Neural progenitor cell (in vitro differentiated cells): ENCODE results near the gene LTBP2. TPM values are rescaled to one million over a fixed set of nuclear protein-coding genes. Genes with fewer than 3 reads are reported as not detected.

Experiments used
- DNase-seq: peaks from one replicate; pipeline ENCODE4 v3.0.0-alpha.2; 2016; ENCODE audit warnings: low spot score
- H2AFZ ChIP-seq: fragments of 200-600 bp; sonication (generic); replicated peaks from 2 replicates; pipeline ENCODE4 v1.6.1; 2016; ENCODE audit warnings: antibody characterized with exemption
- H3F3A ChIP-seq: fragments of 200-600 bp; sonication (generic); 2 replicates; pipeline ENCODE4 v1.6.1; 2016; ENCODE audit warnings: antibody characterized with exemption, low read depth
- H3K27ac ChIP-seq: fragments of 200-600 bp; sonication (generic); 2 replicates; pipeline ENCODE4 v1.5.1; 2016; ENCODE audit warnings: mild to moderate bottlenecking
- H3K27me3 ChIP-seq: fragments of 200-600 bp; sonication (generic); 2 replicates; pipeline ENCODE4 v1.6.1; 2016; ENCODE audit warnings: mild to moderate bottlenecking, moderate library complexity
- H3K36me3 ChIP-seq: fragments of 200-600 bp; sonication (generic); 2 replicates; pipeline ENCODE4 v1.5.1; 2016
- H3K4me1 ChIP-seq: fragments of 200-600 bp; sonication (generic); 2 replicates; pipeline ENCODE4 v1.6.1; 2016; ENCODE audit warnings: mixed run types
- H3K4me2 ChIP-seq: fragments of 200-600 bp; sonication (generic); 2 replicates; pipeline ENCODE4 v1.6.1; 2016
- H3K4me3 ChIP-seq: fragments of 200-600 bp; sonication (generic); 2 replicates; pipeline ENCODE4 v1.5.1; 2016
- H3K79me2 ChIP-seq: fragments of 200-600 bp; sonication (generic); 2 replicates; pipeline ENCODE4 v1.6.1; 2016; ENCODE audit warnings: low read depth
- H3K9ac ChIP-seq: fragments of 200-600 bp; sonication (generic); 2 replicates; pipeline ENCODE4 v1.6.1; 2016
- H3K9me3 ChIP-seq: fragments of 200-600 bp; sonication (generic); 2 replicates; pipeline ENCODE4 v1.5.1; 2016; ENCODE audit warnings: low read depth
- H4K20me1 ChIP-seq: fragments of 200-600 bp; sonication (generic); 2 replicates; pipeline ENCODE4 v1.6.1; 2016; ENCODE audit warnings: low read depth
- H3K27ac Mint-ChIP-seq: 3 replicates; pipeline ENCODE4 v1.8.0; 2021; ENCODE audit warnings: mixed read lengths
- H3K27me3 Mint-ChIP-seq: 2 replicates; pipeline ENCODE4 v1.8.0; 2022; ENCODE audit warnings: low read depth, mild to moderate bottlenecking, inconsistent platforms, moderate library complexity, mixed read lengths; ENCODE audit not compliant: insufficient read depth
- H3K36me3 Mint-ChIP-seq: 3 replicates; pipeline ENCODE4 v1.8.0; 2021; ENCODE audit warnings: mixed read lengths
- H3K4me1 Mint-ChIP-seq: 3 replicates; pipeline ENCODE4 v1.8.0; 2021; ENCODE audit warnings: mixed read lengths
- H3K4me3 Mint-ChIP-seq: 3 replicates; pipeline ENCODE4 v1.8.0; 2021; ENCODE audit warnings: mild to moderate bottlenecking, moderate library complexity, mixed read lengths
- H3K9me3 Mint-ChIP-seq: 3 replicates; pipeline ENCODE4 v1.8.0; 2020; ENCODE audit warnings: mixed read lengths
- EZH2 ChIP-seq: fragments of 200-600 bp; sonication (generic); IDR thresholded peaks from 2 replicates; pipeline ENCODE4 v1.6.1; 2017; ENCODE audit warnings: antibody characterized with exemption, mild to moderate bottlenecking, moderate library complexity
- EZH2phosphoT487 ChIP-seq: fragments of 200-600 bp; sonication (generic); IDR thresholded peaks from 2 replicates; pipeline ENCODE4 v1.6.1; 2017; ENCODE audit warnings: antibody characterized with exemption
- total RNA-seq: library from RNA; depleted of rRNA; stranded (reverse); fragments of >200 nt; gene quantifications from 2 replicates; pipeline ENCODE4 v1.2.3, GENCODE V29; 2015; ENCODE audit warnings: low replicate concordance
- TF ChIP-seq, protein P1 (sequence below): fragments of 200-600 bp; sonication (generic); IDR thresholded peaks from 2 replicates; pipeline ENCODE4 v1.5.1; 2017; ENCODE audit warnings: antibody characterized with exemption, mild to moderate bottlenecking

Gene LTBP2
- total RNA-seq, 1 donor from 2014 or later: 0.43 TPM

DNA sequence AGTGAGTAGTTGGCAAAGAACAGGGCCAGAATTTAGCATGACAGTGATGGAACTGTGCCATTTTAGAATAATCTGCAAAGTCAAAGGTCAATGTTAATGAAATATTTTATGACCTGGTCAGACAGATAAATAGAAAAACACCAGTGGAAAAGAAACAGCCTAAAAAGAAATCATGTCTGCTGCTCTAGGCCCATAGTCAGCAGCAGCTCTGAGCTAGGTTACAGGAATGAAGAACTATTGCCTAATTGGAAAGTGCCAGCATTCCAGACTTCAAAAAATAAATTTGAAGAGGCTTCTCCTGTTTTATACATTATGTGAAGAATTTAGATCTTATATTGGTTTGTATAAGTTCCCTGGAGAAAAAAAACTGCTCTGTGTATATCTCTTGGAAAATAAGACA lies 128.7 kb downstream of the LTBP2 start:
- DNase-seq: no peak
- Histone ChIP-seq H3K36me3 (no peaks in the 10 kb centered on the region), H4K20me1 (no peaks in the 10 kb centered on the region), H3F3A (peaks cover 15% of the 10 kb centered on the region), H3K9me3 (no peaks in the 10 kb centered on the region), H3K79me2 (peaks cover 11% of the 10 kb centered on the region), H3K4me1 (peaks cover 6% of the 10 kb centered on the region), H3K4me3 (no peak overlapping the region), H2AFZ (no peak overlapping the region), H3K27ac (no peak overlapping the region), H3K27me3 (no peaks in the 10 kb centered on the region), H3K4me2 (no peak overlapping the region), H3K9ac (no peak overlapping the region)
- no peak overlapping the region for H3K27ac Mint-ChIP-seq
- H3K27me3 Mint-ChIP-seq: no peaks in the 10 kb centered on the region
- no peak overlapping the region for H3K4me3 Mint-ChIP-seq
- no peaks in the 10 kb centered on the region for H3K36me3 Mint-ChIP-seq
- H3K9me3 Mint-ChIP-seq: no peaks in the 10 kb centered on the region
- H3K4me1 Mint-ChIP-seq: peaks cover 6% of the 10 kb centered on the region
- TF ChIP-seq EZH2phosphoT487 (no peak), EZH2 (no peak)
- TF ChIP-seq, protein P1, sequence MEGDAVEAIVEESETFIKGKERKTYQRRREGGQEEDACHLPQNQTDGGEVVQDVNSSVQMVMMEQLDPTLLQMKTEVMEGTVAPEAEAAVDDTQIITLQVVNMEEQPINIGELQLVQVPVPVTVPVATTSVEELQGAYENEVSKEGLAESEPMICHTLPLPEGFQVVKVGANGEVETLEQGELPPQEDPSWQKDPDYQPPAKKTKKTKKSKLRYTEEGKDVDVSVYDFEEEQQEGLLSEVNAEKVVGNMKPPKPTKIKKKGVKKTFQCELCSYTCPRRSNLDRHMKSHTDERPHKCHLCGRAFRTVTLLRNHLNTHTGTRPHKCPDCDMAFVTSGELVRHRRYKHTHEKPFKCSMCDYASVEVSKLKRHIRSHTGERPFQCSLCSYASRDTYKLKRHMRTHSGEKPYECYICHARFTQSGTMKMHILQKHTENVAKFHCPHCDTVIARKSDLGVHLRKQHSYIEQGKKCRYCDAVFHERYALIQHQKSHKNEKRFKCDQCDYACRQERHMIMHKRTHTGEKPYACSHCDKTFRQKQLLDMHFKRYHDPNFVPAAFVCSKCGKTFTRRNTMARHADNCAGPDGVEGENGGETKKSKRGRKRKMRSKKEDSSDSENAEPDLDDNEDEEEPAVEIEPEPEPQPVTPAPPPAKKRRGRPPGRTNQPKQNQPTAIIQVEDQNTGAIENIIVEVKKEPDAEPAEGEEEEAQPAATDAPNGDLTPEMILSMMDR: no peak

DNA sequence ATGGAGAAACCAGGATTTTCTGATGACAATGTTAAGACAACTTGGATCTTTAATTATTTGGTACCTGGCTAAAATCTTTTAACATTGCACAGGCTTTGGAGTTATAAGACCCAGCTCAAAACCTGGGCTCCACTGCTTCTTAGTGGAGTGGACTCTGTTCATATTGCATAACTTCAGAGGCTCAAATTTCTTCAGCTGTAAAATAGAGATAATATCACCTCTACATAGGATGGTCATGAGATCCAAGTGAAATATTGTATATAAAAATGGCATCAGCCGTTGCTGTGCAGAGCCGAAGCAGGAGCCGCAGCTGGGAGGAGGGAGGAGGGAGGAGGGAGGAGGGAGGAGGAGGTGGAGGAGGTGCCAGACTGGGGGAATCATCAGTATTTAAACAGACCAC lies 129.5 kb downstream of the LTBP2 start:
- Histone ChIP-seq H3K4me1 (peaks cover 14% of the 10 kb centered on the region), H4K20me1 (no peaks in the 10 kb centered on the region), H3K79me2 (peaks cover 3% of the 10 kb centered on the region), H3K36me3 (no peaks in the 10 kb centered on the region), H3K4me3 (no peak overlapping the region), H3K27ac (no peak overlapping the region), H2AFZ (no peak overlapping the region), H3K9ac (no peak overlapping the region), H3K4me2 (no peak overlapping the region), H3K9me3 (no peaks in the 10 kb centered on the region), H3K27me3 (no peaks in the 10 kb centered on the region), H3F3A (peaks cover 15% of the 10 kb centered on the region)
- H3K4me1 Mint-ChIP-seq: peaks cover 14% of the 10 kb centered on the region
- no peaks in the 10 kb centered on the region for H3K36me3 Mint-ChIP-seq
- H3K4me3 Mint-ChIP-seq: no peak overlapping the region
- TF ChIP-seq EZH2phosphoT487 (no peak), EZH2 (no peak)
- TF ChIP-seq, protein P1: no peak
- no peak for DNase-seq
- H3K27ac Mint-ChIP-seq: no peak overlapping the region
- no peaks in the 10 kb centered on the region for H3K9me3 Mint-ChIP-seq
- H3K27me3 Mint-ChIP-seq: no peaks in the 10 kb centered on the region

DNA sequence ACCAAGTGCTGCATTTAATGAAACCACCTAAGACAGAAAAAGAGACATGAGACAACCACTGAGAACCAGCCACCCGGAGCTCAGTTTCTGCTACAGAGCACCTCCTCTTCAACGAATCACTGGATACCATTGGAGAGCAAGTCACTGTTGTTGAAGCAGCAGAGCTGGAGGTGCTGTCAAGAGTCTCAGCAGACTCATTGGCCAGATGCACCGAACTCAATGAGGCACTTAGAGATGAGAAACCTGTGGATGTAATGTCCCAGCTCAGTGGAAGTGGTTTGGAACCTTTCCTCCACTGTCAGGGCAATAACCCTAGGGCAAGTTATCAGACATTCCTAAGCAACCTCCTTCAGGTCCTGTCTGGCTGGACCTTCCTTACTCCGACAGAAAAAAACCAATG lies 132.0 kb downstream of the LTBP2 start:
- H3K27ac Mint-ChIP-seq: no peak overlapping the region
- no peak overlapping the region for H3K4me3 ChIP-seq
- H3K79me2 ChIP-seq: no peaks in the 10 kb centered on the region
- H3K9ac ChIP-seq: no peak overlapping the region
- no peaks in the 10 kb centered on the region for H3K9me3 ChIP-seq
- H3K4me2 ChIP-seq: no peak overlapping the region
- no peaks in the 10 kb centered on the region for H4K20me1 ChIP-seq
- H3K4me3 Mint-ChIP-seq: no peak overlapping the region
- peak overlapping the region; percentile 23 for H3K27ac ChIP-seq
- peaks cover 15% of the 10 kb centered on the region for H3F3A ChIP-seq
- H2AFZ ChIP-seq: no peak overlapping the region
- peaks cover 21% of the 10 kb centered on the region for H3K4me1 ChIP-seq
- no peaks in the 10 kb centered on the region for H3K36me3 ChIP-seq
- no peaks in the 10 kb centered on the region for H3K27me3 ChIP-seq
- H3K36me3 Mint-ChIP-seq: no peaks in the 10 kb centered on the region
- TF ChIP-seq, protein P1: no peak
- TF ChIP-seq EZH2: no peak
- no peak for TF ChIP-seq EZH2phosphoT487
- peaks cover 29% of the 10 kb centered on the region for H3K4me1 Mint-ChIP-seq
- H3K9me3 Mint-ChIP-seq: no peaks in the 10 kb centered on the region
- no peaks in the 10 kb centered on the region for H3K27me3 Mint-ChIP-seq
- no peak for DNase-seq
